Nephron progenitor cell (in vitro differentiated cells): Measurements from ENCODE around the gene GPR84.

Experiments used
- DNase-seq: peaks from one replicate; pipeline ENCODE4 v3.0.0; 2021
- H3K27ac Mint-ChIP-seq: 2 replicates; pipeline ENCODE4 v1.8.0; 2021; ENCODE audit warnings: mild to moderate bottlenecking, moderate library complexity, mixed read lengths
- H3K27me3 Mint-ChIP-seq: 2 replicates; pipeline ENCODE4 v1.8.0; 2021; ENCODE audit warnings: mild to moderate bottlenecking, low read depth, mixed read lengths; ENCODE audit not compliant: poor library complexity
- H3K36me3 Mint-ChIP-seq: 2 replicates; pipeline ENCODE4 v1.8.0; 2021; ENCODE audit warnings: low read depth, mixed read lengths
- H3K4me1 Mint-ChIP-seq: 2 replicates; pipeline ENCODE4 v1.8.0; 2021; ENCODE audit warnings: mixed read lengths
- H3K4me3 Mint-ChIP-seq: 2 replicates; pipeline ENCODE4 v1.8.0; 2021; ENCODE audit warnings: mild to moderate bottlenecking, moderate library complexity, mixed read lengths
- H3K9me3 Mint-ChIP-seq: 2 replicates; pipeline ENCODE4 v1.8.0; 2021; ENCODE audit warnings: mild to moderate bottlenecking, moderate library complexity, mixed read lengths
- TF ChIP-seq, protein P1 (sequence below): fragments of 200-600 bp; sonication (generic); IDR thresholded peaks from 2 replicates; pipeline ENCODE4 v1.5.0; 2021; ENCODE audit warnings: antibody characterized with exemption

The GPR84 gene

DNA sequence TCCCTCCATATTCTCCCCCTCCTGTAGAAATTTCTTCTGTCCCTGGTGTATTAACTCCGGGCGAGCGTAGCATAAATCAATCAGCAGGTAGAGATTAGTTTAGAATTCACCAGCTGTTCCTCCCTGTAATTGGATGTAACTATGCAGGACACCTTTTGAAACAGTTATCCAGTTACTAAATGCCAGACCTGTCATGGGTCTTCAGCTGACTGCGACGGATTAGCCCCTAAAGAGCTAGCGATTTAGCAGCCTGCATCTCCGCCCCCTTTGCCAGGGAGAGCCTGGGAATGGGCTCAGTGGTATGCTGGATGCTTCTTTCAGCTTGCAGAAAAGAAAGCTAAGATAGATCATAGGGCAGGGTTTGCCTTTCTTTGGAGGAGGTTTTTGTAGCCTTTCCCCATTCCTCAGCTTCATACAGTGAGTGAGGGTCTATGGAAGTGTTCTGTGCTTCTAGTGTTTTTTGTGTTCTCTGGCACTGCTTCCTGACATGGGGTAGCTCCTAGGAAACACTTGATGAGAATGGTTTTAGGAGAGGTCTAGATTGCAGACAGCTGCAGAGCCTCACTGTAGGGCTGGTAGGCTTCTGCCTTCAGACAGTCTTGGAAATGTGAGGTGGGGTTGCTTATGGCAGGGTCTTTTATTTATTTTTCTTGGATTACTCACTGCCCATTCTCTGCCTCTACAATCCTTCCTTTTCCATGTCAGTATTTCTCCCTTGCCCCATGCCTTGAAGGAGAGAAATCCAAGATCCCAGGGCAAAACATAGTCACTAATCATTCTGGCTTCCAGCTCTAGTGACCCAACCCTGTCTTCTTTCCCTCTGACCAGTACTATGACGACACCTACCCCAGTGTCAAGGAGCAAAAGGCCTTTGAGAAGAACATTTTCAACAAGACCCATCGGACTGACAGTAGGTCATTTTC lies 22.6 kb downstream of the GPR84 start:
- Mint-ChIP-seq H3K4me1 (peaks cover 79% of the 10 kb centered on the region), H3K36me3 (peaks cover 52% of the 10 kb centered on the region), H3K27ac (peak overlapping the region; percentile 97), H3K4me3 (peak overlapping the region; percentile 52), H3K27me3 (no peaks in the 10 kb centered on the region), H3K9me3 (no peaks in the 10 kb centered on the region)
- TF ChIP-seq, protein P1, sequence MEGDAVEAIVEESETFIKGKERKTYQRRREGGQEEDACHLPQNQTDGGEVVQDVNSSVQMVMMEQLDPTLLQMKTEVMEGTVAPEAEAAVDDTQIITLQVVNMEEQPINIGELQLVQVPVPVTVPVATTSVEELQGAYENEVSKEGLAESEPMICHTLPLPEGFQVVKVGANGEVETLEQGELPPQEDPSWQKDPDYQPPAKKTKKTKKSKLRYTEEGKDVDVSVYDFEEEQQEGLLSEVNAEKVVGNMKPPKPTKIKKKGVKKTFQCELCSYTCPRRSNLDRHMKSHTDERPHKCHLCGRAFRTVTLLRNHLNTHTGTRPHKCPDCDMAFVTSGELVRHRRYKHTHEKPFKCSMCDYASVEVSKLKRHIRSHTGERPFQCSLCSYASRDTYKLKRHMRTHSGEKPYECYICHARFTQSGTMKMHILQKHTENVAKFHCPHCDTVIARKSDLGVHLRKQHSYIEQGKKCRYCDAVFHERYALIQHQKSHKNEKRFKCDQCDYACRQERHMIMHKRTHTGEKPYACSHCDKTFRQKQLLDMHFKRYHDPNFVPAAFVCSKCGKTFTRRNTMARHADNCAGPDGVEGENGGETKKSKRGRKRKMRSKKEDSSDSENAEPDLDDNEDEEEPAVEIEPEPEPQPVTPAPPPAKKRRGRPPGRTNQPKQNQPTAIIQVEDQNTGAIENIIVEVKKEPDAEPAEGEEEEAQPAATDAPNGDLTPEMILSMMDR: no peak
- DNase-seq: peak; percentile 30

DNA sequence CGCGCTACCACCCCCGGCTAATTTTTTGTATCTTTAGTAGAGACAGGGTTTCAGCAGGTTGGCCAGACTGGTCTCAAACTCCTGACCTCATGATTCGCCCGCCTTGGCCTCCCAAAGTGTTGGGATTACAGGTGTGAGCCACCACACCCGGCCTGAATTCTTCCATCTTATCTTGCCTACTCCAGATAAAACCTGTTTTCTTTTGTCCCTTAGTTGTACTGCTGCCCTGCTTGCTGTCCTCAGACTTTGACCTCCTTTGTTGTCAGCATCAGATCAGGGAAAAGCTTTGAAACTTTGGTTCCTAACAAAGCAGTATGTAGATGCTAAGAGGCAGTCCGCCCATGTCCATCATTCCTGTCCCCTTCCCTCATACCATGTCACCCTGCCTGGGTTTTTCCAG lies 23.4 kb downstream of the GPR84 start:
- no peak for DNase-seq
- Mint-ChIP-seq H3K4me3 (peak overlapping the region; percentile 52), H3K27ac (peak overlapping the region; percentile 97), H3K4me1 (peaks cover 85% of the 10 kb centered on the region), H3K9me3 (no peaks in the 10 kb centered on the region), H3K36me3 (peaks cover 48% of the 10 kb centered on the region), H3K27me3 (no peaks in the 10 kb centered on the region)
- TF ChIP-seq, protein P1: no peak

DNA sequence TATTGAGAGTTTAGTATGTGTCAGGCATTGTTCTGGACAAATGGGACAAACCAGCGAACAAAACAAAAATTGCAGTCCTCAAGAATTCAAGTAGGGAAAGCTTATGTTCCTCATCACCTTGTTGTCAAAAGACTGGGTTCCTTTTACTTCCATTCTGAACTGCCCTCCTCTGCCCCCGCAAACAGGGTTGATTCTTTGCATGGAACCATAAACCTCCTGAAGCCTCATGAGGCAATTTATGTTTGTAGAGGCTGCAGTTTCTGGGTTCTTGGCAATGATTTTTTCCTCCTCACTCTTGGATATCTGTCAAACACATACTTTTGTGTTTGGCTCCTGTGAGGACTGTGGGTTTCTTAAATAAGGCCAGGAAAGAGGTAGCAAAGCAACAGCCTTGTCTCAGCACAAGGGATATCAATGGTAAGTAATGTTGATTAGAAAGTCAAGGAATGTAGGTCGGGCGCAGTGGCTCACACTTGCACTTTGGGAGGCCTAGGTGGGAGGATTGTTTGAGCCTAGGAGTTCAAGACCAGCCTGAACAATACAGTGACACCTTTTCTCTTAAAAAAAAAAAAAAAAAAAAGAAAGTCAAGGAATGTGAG lies 25.5 kb downstream of the GPR84 start:
- H3K4me3 Mint-ChIP-seq: no peak overlapping the region
- no peaks in the 10 kb centered on the region for H3K27me3 Mint-ChIP-seq
- H3K9me3 Mint-ChIP-seq: no peaks in the 10 kb centered on the region
- no peak for DNase-seq
- peaks cover 35% of the 10 kb centered on the region for H3K36me3 Mint-ChIP-seq
- H3K27ac Mint-ChIP-seq: peak overlapping the region; percentile 73
- peaks cover 79% of the 10 kb centered on the region for H3K4me1 Mint-ChIP-seq
- TF ChIP-seq, protein P1: no peak

DNA sequence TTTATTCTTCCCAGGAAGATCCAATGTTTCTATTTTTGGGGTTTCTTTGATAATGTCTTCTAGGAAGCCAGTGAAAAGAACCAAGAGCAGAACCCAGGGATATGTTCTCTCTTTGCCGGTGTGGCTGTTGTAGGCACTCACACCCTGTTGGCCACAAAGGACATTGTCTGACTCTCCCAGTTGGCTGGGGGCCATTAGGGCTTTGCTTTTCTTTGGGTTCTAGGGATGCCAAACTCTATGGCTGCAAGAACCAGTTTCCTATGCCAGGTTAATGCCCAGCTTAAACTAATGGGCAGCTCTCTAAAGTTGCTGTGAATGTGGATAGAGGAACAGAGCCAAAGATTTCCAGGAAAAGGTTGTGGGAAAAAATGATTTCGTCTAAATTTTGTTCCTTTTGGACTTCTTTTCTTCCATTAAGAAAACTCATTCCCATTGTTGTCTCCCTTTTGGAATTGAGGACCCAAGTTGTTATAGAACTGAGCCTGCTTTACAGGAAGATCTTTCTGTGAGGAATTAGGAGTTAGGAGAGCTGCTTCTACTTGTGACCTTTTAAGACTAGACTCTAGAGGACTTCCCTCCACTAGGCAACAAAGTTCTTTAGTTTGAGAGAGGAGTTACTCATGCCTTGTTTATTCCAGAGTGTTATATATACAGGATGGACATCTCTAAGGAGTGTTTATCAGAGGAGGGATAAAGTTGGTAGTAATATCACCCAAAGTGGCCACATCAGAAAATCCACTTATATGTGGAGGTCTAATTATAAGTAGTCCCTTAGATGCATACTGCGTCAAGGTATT lies 26.2 kb downstream of the GPR84 start:
- Mint-ChIP-seq H3K4me3 (peak overlapping the region; percentile 7), H3K4me1 (peaks cover 74% of the 10 kb centered on the region)
- no peak for DNase-seq

DNA sequence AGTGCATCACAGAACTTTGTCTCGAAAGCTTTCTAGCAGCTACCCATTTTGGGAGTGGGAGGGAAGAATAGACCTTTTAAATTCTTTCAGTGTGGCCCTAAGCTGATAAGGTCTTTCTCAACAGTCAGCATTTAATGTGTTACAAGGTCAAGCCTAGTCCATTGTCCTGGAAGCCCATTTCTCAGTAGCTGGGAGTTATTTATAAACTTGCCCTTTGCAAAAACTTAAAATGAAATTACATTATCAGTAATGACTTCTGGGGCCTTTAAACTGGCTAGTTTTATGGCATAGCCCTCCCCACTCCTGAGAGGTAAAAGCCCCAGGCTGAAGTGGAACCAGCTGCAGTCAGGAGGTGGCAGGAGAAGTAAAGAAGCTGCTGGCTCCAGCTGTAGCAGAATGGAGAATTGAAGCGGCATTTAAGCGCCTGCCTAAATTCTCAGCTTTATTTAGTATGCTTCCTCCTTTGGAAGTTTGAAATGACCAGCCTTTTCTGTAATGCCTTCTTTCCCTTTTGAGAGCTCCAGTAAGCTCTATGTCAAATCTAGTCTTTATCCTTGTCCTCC lies 26.9 kb downstream of the GPR84 start:
- peaks cover 67% of the 10 kb centered on the region for H3K4me1 Mint-ChIP-seq
- no peaks in the 10 kb centered on the region for H3K27me3 Mint-ChIP-seq
- H3K9me3 Mint-ChIP-seq: no peaks in the 10 kb centered on the region
- peak overlapping the region; percentile 7 for H3K4me3 Mint-ChIP-seq
- DNase-seq: no peak
- TF ChIP-seq, protein P1: no peak
- H3K27ac Mint-ChIP-seq: peak overlapping the region; percentile 94
- H3K36me3 Mint-ChIP-seq: peaks cover 21% of the 10 kb centered on the region

More for the DNA sequence above, 26.2 kb downstream of the GPR84 start:
- Mint-ChIP-seq H3K36me3 (peaks cover 28% of the 10 kb centered on the region), H3K9me3 (no peaks in the 10 kb centered on the region), H3K27me3 (no peaks in the 10 kb centered on the region), H3K27ac (peak overlapping the region; percentile 94)
- TF ChIP-seq, protein P1: no peak
